Heart left ventricle (tissue), 16 donors: ENCODE data around the gene EPC2. TPM values are rescaled to one million over a fixed set of nuclear protein-coding genes. Genes with fewer than 3 reads are reported as not detected.

Source experiments
- ATAC-seq, 4 donors: fragments of 200-7000 bp; cut with Tn5 transposase; one replicate each; pipeline ENCODE4 v1.9.1; 2020 to 2022; ENCODE audit warnings: moderate library complexity in 4 of 4, mild to moderate bottlenecking in 3 of 4, moderate number of reproducible peaks in 1 of 4
- DNase-seq, 5 donors: peaks; one replicate each; pipeline ENCODE4 v3.0.0-alpha.2; 2020
- H3K27ac ChIP-seq, 12 donors: fragments of 200-600 bp; sonication (generic) in 4 of 12; one replicate each; pipeline versions ENCODE4 v1.5.0 to v1.8.0; 2016 to 2022; ENCODE audit warnings: mild to moderate bottlenecking in 2 of 12
- H3K27me3 ChIP-seq, 9 donors: fragments of 200-600 bp; sonication (generic) in 2 of 9; one replicate each; pipeline versions ENCODE4 v1.5.1 to v1.8.0; 2016 to 2022; ENCODE audit warnings: mild to moderate bottlenecking in 3 of 9
- H3K36me3 ChIP-seq, 9 donors: fragments of 200-600 bp; sonication (generic) in 2 of 9; one replicate each; pipeline versions ENCODE4 v1.5.0 to v1.8.0; 2018 to 2022; ENCODE audit warnings: mild to moderate bottlenecking in 2 of 9
- H3K4me1 ChIP-seq, 12 donors: fragments of 200-600 bp; sonication (generic) in 4 of 12; one replicate each; pipeline versions ENCODE4 v1.5.0 to v1.8.0; 2016 to 2022; ENCODE audit warnings: mild to moderate bottlenecking in 3 of 12
- H3K4me3 ChIP-seq, 12 donors: fragments of 200-600 bp; sonication (generic) in 4 of 12; one replicate each; pipeline versions ENCODE4 v1.5.0 to v1.8.0; 2017 to 2022; ENCODE audit warnings: mild to moderate bottlenecking in 9 of 12, moderate library complexity in 4 of 12
- H3K9me3 ChIP-seq, 12 donors: fragments of 200-600 bp; sonication (generic) in 4 of 12; one replicate each; pipeline versions ENCODE4 v1.5.0 to v1.8.0; 2016 to 2022; ENCODE audit warnings: mild to moderate bottlenecking in 1 of 12
- CTCF ChIP-seq, 12 donors: fragments of 200-600 bp; sonication (generic) in 4 of 12; IDR thresholded peaks; one replicate each; pipeline versions ENCODE4 v1.5.0 to v1.8.0; 2018 to 2022; ENCODE audit warnings: antibody characterized with exemption in 12 of 12, mild to moderate bottlenecking in 5 of 12
- POLR2A ChIP-seq, 2 donors: fragments of 450-650 bp; IDR thresholded peaks; one replicate each; pipeline ENCODE4 v1.6.1; 2017; ENCODE audit warnings: antibody characterized with exemption in 2 of 2, mild to moderate bottlenecking in 2 of 2, moderate library complexity in 2 of 2
- WGBS, 4 donors: extraction: QIAGEN DNeasy Blood & Tissue Kit in 2 of 4; methylation state at CpG; one replicate each; pipeline versions ENCODE4 v1.1.5 to v1.1.7; 2013 to 2018; 5-methylcytosine and 5-hydroxymethylcytosine counted together
- intact Hi-C, 10 donors: fragments of 100-400 bp; cut with DNase I; formaldehyde crosslinking; loops; one replicate each; pipeline versions ENCODE4 v1.11.1 to v1.14.2; 2022
- polyA plus RNA-seq, 2 donors: library from polyadenylated mRNA; stranded (reverse); fragments of 200-250 nt; gene quantifications; one replicate each; pipeline ENCODE4 v1.2.3, GENCODE V29; 2013
- total RNA-seq, 9 donors: library from RNA; depleted of rRNA in 2 of 9; stranded (reverse); fragments of >200 nt in 2 of 9; fragmentation: NEBNext Ultra II Directional in 3 of 9; extraction: Animal tissue kit (Norgen Biotek cat#: 25700) in 3 of 9; gene quantifications; one replicate each; pipeline versions ENCODE4 v1.1.0 to v1.2.4, GENCODE V29; 2016 to 2023
- donor health status: ischemic (EF 13 %, LVEDD 7.1; RV severe dilation, severe dysfunction).
- donor health status: healthy with polysubstance abuse.
- donor health status: DM: no; HTN: yes; CAD: no.
- donor health status: DM: no; HTN: no; CAD: no.
- donor health status: ischemic (EF 25% LVEDD 6.9; RV normal size, moderate dysfunction).
- donor health status: ischemic (EF 25% LVEDD 5.7; RV mildly dilated, moderate dysfunction).
- donor health status: healthy.
- donor health status: DM: yes; HTN: yes; CAD: no.
- donor health status: ischemic (EF 35%, LVEDD 5.7; RV mildly dilated, moderate dysfunction).
- donor health status: nonischemic (EF 11% LVEDD 7.7; RV severe dilation, severe dysfunction).
- donor health status: DM: yes; HTN: yes; CAD: no.
- donor health status: PGD.
- donor health status: ischemic (EF 29% LVEDD 5.4; RV normal size, mild dysfunction).
- donor health status: nonischemic (EF 23%, LVEDD 6.1; RV moderate dilation, normal function).

Gene EPC2
- total and polyA plus RNA-seq, 11 donors, result 5.6 to 27.1 (median 19.3) TPM

- ATAC-seq (no peak), DNase-seq (no peak)
- no peak overlapping the region for H3K27ac ChIP-seq
- no peak for TF ChIP-seq POLR2A (IDR thresholded peaks at IDR 0.05)
- TF ChIP-seq CTCF (IDR thresholded peaks at IDR 0.05), result no peak
- 77 to 85% (median 81%) methylated on average over 10 of the region's 10 CpGs for WGBS, 4 donors
- peaks cover 0 to 21% (median 3%) of the 10 kb centered on the region in 12 donors for H3K9me3 ChIP-seq
- H3K4me3 ChIP-seq, result no peak overlapping the region
- intact Hi-C loops, result no loop called here
- H3K4me1 ChIP-seq, result no peaks in the 10 kb centered on the region
- H3K36me3 ChIP-seq, result no peaks in the 10 kb centered on the region
- no peaks in the 10 kb centered on the region for H3K27me3 ChIP-seq
Observed at GRCh38 chr2:148602885-148603561, 41.5 kb upstream of the EPC2 start.

GRCh38 chr2:148603562-148603920 lies 41.0 kb upstream of the EPC2 start:
- no peaks in the 10 kb centered on the region for H3K4me1 ChIP-seq
- no peak for ATAC-seq
- intact Hi-C loops, result no loop called here
- H3K9me3 ChIP-seq, result peaks cover 0 to 21% (median 3%) of the 10 kb centered on the region in 12 donors
- WGBS, 4 donors, result 67 to 82% (median 74%) methylated on average over 3 of the region's 3 CpGs
- no peaks in the 10 kb centered on the region for H3K27me3 ChIP-seq
- TF ChIP-seq CTCF (IDR thresholded peaks at IDR 0.05) (no peak), POLR2A (IDR thresholded peaks at IDR 0.05) (no peak)
- no peak for DNase-seq
- H3K27ac ChIP-seq, result no peak overlapping the region
- no peak overlapping the region for H3K4me3 ChIP-seq
- H3K36me3 ChIP-seq, result no peaks in the 10 kb centered on the region

- Histone ChIP-seq H3K36me3 (no peaks in the 10 kb centered on the region), H3K4me3 (no peak overlapping the region), H3K27me3 (no peaks in the 10 kb centered on the region), H3K27ac (no peak overlapping the region), H3K9me3 (peaks cover 0 to 21% (median 3%) of the 10 kb centered on the region in 12 donors), H3K4me1 (no peaks in the 10 kb centered on the region)
- intact Hi-C loops, result no loop called here
- TF ChIP-seq POLR2A (IDR thresholded peaks at IDR 0.05) (no peak), CTCF (IDR thresholded peaks at IDR 0.05) (no peak)
- WGBS, 4 donors, result 94 to 96% (median 95%) methylated on average over 7 of the region's 7 CpGs
- no peak for DNase-seq
- ATAC-seq, result no peak
Observed at GRCh38 chr2:148604927-148605326, 39.6 kb upstream of the EPC2 start.

GRCh38 chr2:148607566-148607965 lies 37.0 kb upstream of the EPC2 start:
- Histone ChIP-seq H3K36me3 (no peaks in the 10 kb centered on the region), H3K27me3 (no peaks in the 10 kb centered on the region), H3K4me1 (no peaks in the 10 kb centered on the region), H3K9me3 (peaks cover 0 to 12% (median 0%) of the 10 kb centered on the region in 12 donors), H3K27ac (no peak overlapping the region), H3K4me3 (no peak overlapping the region)
- ATAC-seq (no peak), DNase-seq (no peak)
- TF ChIP-seq POLR2A (IDR thresholded peaks at IDR 0.05) (no peak), CTCF (IDR thresholded peaks at IDR 0.05) (no peak)
- intact Hi-C loops, result no loop called here
- WGBS, 4 donors, result 73 to 82% (median 78%) methylated on average over 4 of the region's 4 CpGs
